ENCODE measurements around the gene SIGLEC5.

Gene SIGLEC5

GRCh38 chr19:51641648-51642047, 11.4 kb upstream of the SIGLEC5 start:
- peak overlapping the region; percentile 44 for H3K4me3 ChIP-seq (ENCODE audit: low read depth, low read length)
- H3K27ac ChIP-seq, result no peak overlapping the region
- H3K4me2 ChIP-seq (ENCODE audit: low read length), result peak overlapping the region; percentile 50
- H3K9ac ChIP-seq, result no peak overlapping the region
- peaks cover 29% of the 10 kb centered on the region for H3K4me1 ChIP-seq
- H3K36me3 ChIP-seq (ENCODE audit: control insufficient read depth, insufficient read depth, low read length), result no peaks in the 10 kb centered on the region
- no peaks in the 10 kb centered on the region for H3K9me3 ChIP-seq (ENCODE audit: control insufficient read depth, low read length)
- no peak for TF ChIP-seq CTCF (IDR thresholded peaks at IDR 0.05)
- H3K27me3 ChIP-seq (ENCODE audit: control insufficient read depth, insufficient read depth, low read length), result no peaks in the 10 kb centered on the region
- H2AFZ ChIP-seq, result no peak overlapping the region
- H3K79me2 ChIP-seq, result no peaks in the 10 kb centered on the region

- Histone ChIP-seq H3K4me2 (ENCODE audit: low read length) (peak overlapping the region; percentile 50), H3K36me3 (ENCODE audit: control insufficient read depth, insufficient read depth, low read length) (no peaks in the 10 kb centered on the region), H3K9ac (no peak overlapping the region), H3K27me3 (ENCODE audit: control insufficient read depth, insufficient read depth, low read length) (no peaks in the 10 kb centered on the region), H3K27ac (peak overlapping the region; percentile 37), H3K79me2 (no peaks in the 10 kb centered on the region), H3K4me1 (peaks cover 37% of the 10 kb centered on the region), H3K4me3 (ENCODE audit: low read depth, low read length) (peak overlapping the region; percentile 42), H2AFZ (peak overlapping the region; percentile 18), H3K9me3 (ENCODE audit: control insufficient read depth, low read length) (no peaks in the 10 kb centered on the region)
- no peak for TF ChIP-seq CTCF (IDR thresholded peaks at IDR 0.05)
Observed at GRCh38 chr19:51640386-51640785, 10.2 kb upstream of the SIGLEC5 start.

GRCh38 chr19:51639916-51640315, 9.7 kb upstream of the SIGLEC5 start:
- Histone ChIP-seq H3K9me3 (ENCODE audit: control insufficient read depth, low read length) (no peaks in the 10 kb centered on the region), H3K27me3 (ENCODE audit: control insufficient read depth, insufficient read depth, low read length) (no peaks in the 10 kb centered on the region), H3K9ac (no peak overlapping the region), H3K4me1 (peaks cover 35% of the 10 kb centered on the region), H3K4me2 (ENCODE audit: low read length) (peak overlapping the region; percentile 19), H3K4me3 (ENCODE audit: low read depth, low read length) (peak overlapping the region; percentile 42), H3K36me3 (ENCODE audit: control insufficient read depth, insufficient read depth, low read length) (no peaks in the 10 kb centered on the region), H2AFZ (peak overlapping the region; percentile 18), H3K27ac (peak overlapping the region; percentile 37), H3K79me2 (no peaks in the 10 kb centered on the region)
- no peak for TF ChIP-seq CTCF (IDR thresholded peaks at IDR 0.05)

- H3K4me3 ChIP-seq (ENCODE audit: low read depth, low read length), result peak overlapping the region; percentile 6
- no peaks in the 10 kb centered on the region for H3K9me3 ChIP-seq (ENCODE audit: control insufficient read depth, low read length)
- no peaks in the 10 kb centered on the region for H3K36me3 ChIP-seq (ENCODE audit: control insufficient read depth, insufficient read depth, low read length)
- H3K4me1 ChIP-seq, result peaks cover 25% of the 10 kb centered on the region
- H3K27ac ChIP-seq, result no peak overlapping the region
- peak; percentile 51 for TF ChIP-seq CTCF (IDR thresholded peaks at IDR 0.05)
- no peak overlapping the region for H3K4me2 ChIP-seq (ENCODE audit: low read length)
- no peaks in the 10 kb centered on the region for H3K27me3 ChIP-seq (ENCODE audit: control insufficient read depth, insufficient read depth, low read length)
- H3K9ac ChIP-seq, result no peak overlapping the region
- no peaks in the 10 kb centered on the region for H3K79me2 ChIP-seq
- no peak overlapping the region for H2AFZ ChIP-seq
Observed at GRCh38 chr19:51637362-51637978, 7.3 kb upstream of the SIGLEC5 start.

- Histone ChIP-seq H3K27ac (peak overlapping the region; percentile 93), H3K4me3 (ENCODE audit: low read depth, low read length) (peak overlapping the region; percentile 58), H3K27me3 (ENCODE audit: control insufficient read depth, insufficient read depth, low read length) (no peaks in the 10 kb centered on the region), H3K79me2 (peaks cover 18% of the 10 kb centered on the region), H2AFZ (no peak overlapping the region), H3K9me3 (ENCODE audit: control insufficient read depth, low read length) (no peaks in the 10 kb centered on the region), H3K36me3 (ENCODE audit: control insufficient read depth, insufficient read depth, low read length) (no peaks in the 10 kb centered on the region), H3K9ac (no peak overlapping the region), H3K4me1 (peaks cover 39% of the 10 kb centered on the region), H3K4me2 (ENCODE audit: low read length) (peak overlapping the region; percentile 79)
- no peak for TF ChIP-seq CTCF (IDR thresholded peaks at IDR 0.05)
Observed at GRCh38 chr19:51632126-51632525, 1.9 kb upstream of the SIGLEC5 start.
